HepG2 (cell line): ENCODE data around the gene PRDM7. TPM values are rescaled to one million over a fixed set of nuclear protein-coding genes. Genes with fewer than 3 reads are reported as not detected.

Experiments used
- NR1H2 ChIP-seq: sonication (generic); formaldehyde crosslinking; IDR thresholded peaks from 2 replicates; pipeline ENCODE4 v1.8.1; 2022; ENCODE audit warnings: low read depth, missing genetic modification reagents, borderline replicate concordance
- RBFOX2 ChIP-seq: fragments of 200-400 bp; formaldehyde crosslinking; IDR thresholded peaks from 2 replicates; pipeline ENCODE4 v1.6.1; 2017; ENCODE audit warnings: low read depth, mild to moderate bottlenecking, low read length
- XBP1 ChIP-seq: sonication (generic); formaldehyde crosslinking; IDR thresholded peaks from 2 replicates; pipeline ENCODE4 v1.5.0; 2020; ENCODE audit warnings: missing genetic modification reagents
- ZBTB20 ChIP-seq: sonication (generic); formaldehyde crosslinking; IDR thresholded peaks from 2 replicates; pipeline ENCODE4 v1.8.1; 2023; ENCODE audit warnings: missing genetic modification reagents, low read depth, mild to moderate bottlenecking, borderline replicate concordance
- ZFP62 ChIP-seq: sonication (generic); formaldehyde crosslinking; IDR thresholded peaks from 2 replicates; pipeline ENCODE4 v1.4.0; 2020; ENCODE audit warnings: missing genetic modification reagents
- ZNF567 ChIP-seq: sonication (generic); formaldehyde crosslinking; IDR thresholded peaks from 2 replicates; pipeline ENCODE4 v1.8.1; 2023; ENCODE audit warnings: mild to moderate bottlenecking, missing genetic modification reagents, borderline replicate concordance
- ZNF598 ChIP-seq: sonication (generic); formaldehyde crosslinking; IDR thresholded peaks from 2 replicates; pipeline ENCODE4 v1.5.1; 2020; ENCODE audit warnings: mild to moderate bottlenecking, missing genetic modification reagents, borderline replicate concordance
- polyA plus RNA-seq, 8 experiments: library from polyadenylated mRNA; depleted of rRNA in 3 of 8; stranded (reverse) in 7 of 8; unstranded in 1 of 8; fragments of >200 nt; fragmentation: Illumina TruSeq in 4 of 8; extraction: Trizol in 4 of 8; gene quantifications; 2 replicates each; pipeline versions ENCODE4 v1.2.1 to v1.2.3, GENCODE V29; 2011 to 2016; ENCODE audit warnings: low read depth in 4 of 8, missing spikeins in 1 of 8, mixed read lengths in 1 of 8; ENCODE audit not compliant: insufficient read depth in 1 of 8
- total RNA-seq, 5 experiments: library from RNA; depleted of rRNA; stranded (reverse); fragments of >200 nt; fragmentation: Illumina TruSeq; extraction: Trizol; gene quantifications; 2 replicates each; pipeline ENCODE4 v1.2.3, GENCODE V29; 2016; ENCODE audit warnings: low read depth in 1 of 5
- TF ChIP-seq, protein P1 (sequence below): sonication (generic); formaldehyde crosslinking; IDR thresholded peaks from 2 replicates; pipeline ENCODE4 v1.4.0; 2020; ENCODE audit warnings: low read depth, missing genetic modification reagents

PRDM7 gene
- total and polyA plus RNA-seq, 2 of the 13 experiments (the other 11 are each of a cell fraction or from before 2014, with no cell fraction given), result not detected

DNA sequence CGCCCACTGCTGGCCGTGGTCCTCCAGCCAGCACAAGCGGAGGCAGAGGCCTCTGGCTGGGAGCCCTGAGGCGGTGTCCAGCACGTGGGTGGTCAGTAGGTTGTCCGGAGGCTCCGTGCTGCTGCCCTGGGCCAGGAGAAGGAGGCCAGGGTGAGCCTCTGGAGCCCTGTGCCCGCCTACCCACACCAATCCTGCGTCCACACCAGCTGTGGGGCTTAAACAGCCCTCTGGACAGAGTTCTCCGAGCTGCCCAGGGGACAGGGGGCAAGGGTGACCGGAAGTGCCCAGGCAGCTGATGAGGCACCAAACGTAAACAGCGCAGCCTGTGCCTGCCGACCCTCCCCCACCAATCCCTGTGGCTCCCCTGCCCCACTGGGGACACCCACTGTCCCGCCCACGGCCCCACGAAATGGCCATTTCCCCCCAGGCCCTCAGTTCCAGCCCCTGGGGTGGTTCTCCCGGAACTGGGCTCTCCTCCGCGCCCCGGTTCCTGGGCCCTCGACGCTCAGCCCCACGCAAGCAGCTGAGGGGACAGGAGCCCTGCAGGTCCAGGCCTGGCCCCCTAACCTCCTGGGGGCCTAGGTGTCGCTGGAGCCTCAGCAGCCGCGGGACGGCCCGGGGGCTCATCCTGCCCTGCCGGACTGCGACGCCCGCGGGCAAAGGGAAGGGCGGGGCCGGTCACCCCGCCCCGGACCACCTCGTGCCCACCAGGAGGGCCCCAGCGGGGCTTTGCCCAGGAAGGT is 30.0 kb downstream of the PRDM7 start (continued):
- TF ChIP-seq, protein P1, sequence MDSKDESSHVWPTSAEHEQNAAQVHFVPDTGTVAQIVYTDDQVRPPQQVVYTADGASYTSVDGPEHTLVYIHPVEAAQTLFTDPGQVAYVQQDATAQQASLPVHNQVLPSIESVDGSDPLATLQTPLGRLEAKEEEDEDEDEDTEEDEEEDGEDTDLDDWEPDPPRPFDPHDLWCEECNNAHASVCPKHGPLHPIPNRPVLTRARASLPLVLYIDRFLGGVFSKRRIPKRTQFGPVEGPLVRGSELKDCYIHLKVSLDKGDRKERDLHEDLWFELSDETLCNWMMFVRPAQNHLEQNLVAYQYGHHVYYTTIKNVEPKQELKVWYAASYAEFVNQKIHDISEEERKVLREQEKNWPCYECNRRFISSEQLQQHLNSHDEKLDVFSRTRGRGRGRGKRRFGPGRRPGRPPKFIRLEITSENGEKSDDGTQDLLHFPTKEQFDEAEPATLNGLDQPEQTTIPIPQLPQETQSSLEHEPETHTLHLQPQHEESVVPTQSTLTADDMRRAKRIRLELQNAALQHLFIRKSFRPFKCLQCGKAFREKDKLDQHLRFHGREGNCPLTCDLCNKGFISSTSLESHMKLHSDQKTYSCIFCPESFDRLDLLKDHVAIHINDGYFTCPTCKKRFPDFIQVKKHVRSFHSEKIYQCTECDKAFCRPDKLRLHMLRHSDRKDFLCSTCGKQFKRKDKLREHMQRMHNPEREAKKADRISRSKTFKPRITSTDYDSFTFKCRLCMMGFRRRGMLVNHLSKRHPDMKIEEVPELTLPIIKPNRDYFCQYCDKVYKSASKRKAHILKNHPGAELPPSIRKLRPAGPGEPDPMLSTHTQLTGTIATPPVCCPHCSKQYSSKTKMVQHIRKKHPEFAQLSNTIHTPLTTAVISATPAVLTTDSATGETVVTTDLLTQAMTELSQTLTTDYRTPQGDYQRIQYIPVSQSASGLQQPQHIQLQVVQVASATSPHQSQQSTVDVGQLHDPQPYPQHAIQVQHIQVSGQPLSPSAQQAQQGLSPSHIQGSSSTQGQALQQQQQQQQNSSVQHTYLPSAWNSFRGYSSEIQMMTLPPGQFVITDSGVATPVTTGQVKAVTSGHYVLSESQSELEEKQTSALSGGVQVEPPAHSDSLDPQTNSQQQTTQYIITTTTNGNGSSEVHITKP (CRISPR knock-in tag), result 0 out of 2 replicates have a peak, but pooled peaks have one; percentile 47
- no peak for TF ChIP-seq ZFP62 (CRISPR knock-in tag)
- TF ChIP-seq RBFOX2, result peak; percentile 75; the same call in 1 of the 2 replicates
- TF ChIP-seq ZNF598 (CRISPR knock-in tag), result no peak
- no peak for TF ChIP-seq XBP1 (CRISPR knock-in tag)
- TF ChIP-seq ZBTB20 (CRISPR knock-in tag), result peak; percentile 91; the same call in 1 of the 2 replicates
- 0 out of 2 replicates have a peak, but pooled peaks have one; percentile 59 for TF ChIP-seq NR1H2 (CRISPR knock-in tag)
- TF ChIP-seq ZNF567 (CRISPR knock-in tag), result no peak; the same call in 1 of the 2 replicates
